NB4 (cell line): ENCODE measurements around the gene CACNG4.

Experiments
- MAX ChIP-seq: IDR thresholded peaks from 2 replicates; pipeline ENCODE4 v1.6.1; 2011; ENCODE audit warnings: low read depth, low read length
- POLR2A ChIP-seq: IDR thresholded peaks from 2 replicates; pipeline ENCODE4 v1.6.1; 2011; ENCODE audit warnings: mild to moderate bottlenecking; ENCODE audit not compliant: insufficient read length; ENCODE audit errors: extremely low read depth
- TF ChIP-seq, protein P1 (sequence below): IDR thresholded peaks from one replicate; pipeline ENCODE4 v1.5.1; 2012; ENCODE audit warnings: low read depth, low read length

- TF ChIP-seq, protein P1, sequence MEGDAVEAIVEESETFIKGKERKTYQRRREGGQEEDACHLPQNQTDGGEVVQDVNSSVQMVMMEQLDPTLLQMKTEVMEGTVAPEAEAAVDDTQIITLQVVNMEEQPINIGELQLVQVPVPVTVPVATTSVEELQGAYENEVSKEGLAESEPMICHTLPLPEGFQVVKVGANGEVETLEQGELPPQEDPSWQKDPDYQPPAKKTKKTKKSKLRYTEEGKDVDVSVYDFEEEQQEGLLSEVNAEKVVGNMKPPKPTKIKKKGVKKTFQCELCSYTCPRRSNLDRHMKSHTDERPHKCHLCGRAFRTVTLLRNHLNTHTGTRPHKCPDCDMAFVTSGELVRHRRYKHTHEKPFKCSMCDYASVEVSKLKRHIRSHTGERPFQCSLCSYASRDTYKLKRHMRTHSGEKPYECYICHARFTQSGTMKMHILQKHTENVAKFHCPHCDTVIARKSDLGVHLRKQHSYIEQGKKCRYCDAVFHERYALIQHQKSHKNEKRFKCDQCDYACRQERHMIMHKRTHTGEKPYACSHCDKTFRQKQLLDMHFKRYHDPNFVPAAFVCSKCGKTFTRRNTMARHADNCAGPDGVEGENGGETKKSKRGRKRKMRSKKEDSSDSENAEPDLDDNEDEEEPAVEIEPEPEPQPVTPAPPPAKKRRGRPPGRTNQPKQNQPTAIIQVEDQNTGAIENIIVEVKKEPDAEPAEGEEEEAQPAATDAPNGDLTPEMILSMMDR: no peak
- TF ChIP-seq POLR2A (no peak), MAX (no peak)
These were observed 43.6 kb upstream of the CACNG4 start for GRCh38 chr17:66920950-66921349.
